ENCODE data around the gene SON.

- TF ChIP-seq CTCF (conservative IDR thresholded peaks at IDR 0.05; ENCODE audit: low read depth, low read length) (no peak), EZH2 (IDR thresholded peaks at IDR 0.05; ENCODE audit: borderline replicate concordance, low read depth, low read length, poor library complexity, severe bottlenecking) (no peak)
These were observed 29.5 kb downstream of the SON start for GRCh38 chr21:33572350-33572749.
